ENCODE results near the gene SPIB. TPM values are rescaled to one million over a fixed set of nuclear protein-coding genes. Genes with fewer than 3 reads are reported as not detected.

The SPIB gene
- total and polyA plus RNA-seq, 10 donors: 22.1 to 90.5 (median 41.3) TPM

DNA sequence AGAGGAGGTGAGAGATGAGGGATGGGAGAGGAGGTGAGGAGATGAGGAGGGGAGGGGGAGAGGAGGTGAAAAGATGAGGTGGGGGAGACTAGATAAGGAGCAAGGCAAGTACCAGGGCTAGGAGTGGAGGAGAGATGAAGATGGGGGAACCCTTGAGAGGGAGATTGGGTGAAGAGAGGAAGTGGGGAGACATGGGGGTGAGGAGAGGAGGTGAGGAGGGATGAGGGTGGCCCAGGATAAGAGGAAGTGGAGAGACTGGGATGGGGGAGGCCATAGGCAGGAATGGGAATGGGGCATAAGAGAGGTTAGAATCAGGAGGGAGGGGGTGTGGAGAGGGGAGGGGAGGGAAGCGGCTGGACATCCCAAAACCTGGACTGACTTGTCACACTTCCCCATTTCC lies 40.9 kb downstream of the SPIB start:
- Histone ChIP-seq H3K4me1 (peaks cover 0 to 19% (median 14%) of the 10 kb centered on the region in 6 donors), H3K4me3 (no peak overlapping the region), H3K36me3 (no peaks in the 10 kb centered on the region), H3K27ac (peak overlapping the region in 3 of 8 donors; percentile 20 to 65 (median 53)), H3K27me3 (replicated peaks in 1 of 7) (peaks cover 0 to 54% (median 15%) of the 10 kb centered on the region in 7 donors), H3K9me3 (no peaks in the 10 kb centered on the region)
- no peak for TF ChIP-seq POLR2A (IDR thresholded peaks at IDR 0.05)
- TF ChIP-seq POLR2AphosphoS5 (IDR thresholded peaks at IDR 0.05): no peak
- TF ChIP-seq, protein P1, sequence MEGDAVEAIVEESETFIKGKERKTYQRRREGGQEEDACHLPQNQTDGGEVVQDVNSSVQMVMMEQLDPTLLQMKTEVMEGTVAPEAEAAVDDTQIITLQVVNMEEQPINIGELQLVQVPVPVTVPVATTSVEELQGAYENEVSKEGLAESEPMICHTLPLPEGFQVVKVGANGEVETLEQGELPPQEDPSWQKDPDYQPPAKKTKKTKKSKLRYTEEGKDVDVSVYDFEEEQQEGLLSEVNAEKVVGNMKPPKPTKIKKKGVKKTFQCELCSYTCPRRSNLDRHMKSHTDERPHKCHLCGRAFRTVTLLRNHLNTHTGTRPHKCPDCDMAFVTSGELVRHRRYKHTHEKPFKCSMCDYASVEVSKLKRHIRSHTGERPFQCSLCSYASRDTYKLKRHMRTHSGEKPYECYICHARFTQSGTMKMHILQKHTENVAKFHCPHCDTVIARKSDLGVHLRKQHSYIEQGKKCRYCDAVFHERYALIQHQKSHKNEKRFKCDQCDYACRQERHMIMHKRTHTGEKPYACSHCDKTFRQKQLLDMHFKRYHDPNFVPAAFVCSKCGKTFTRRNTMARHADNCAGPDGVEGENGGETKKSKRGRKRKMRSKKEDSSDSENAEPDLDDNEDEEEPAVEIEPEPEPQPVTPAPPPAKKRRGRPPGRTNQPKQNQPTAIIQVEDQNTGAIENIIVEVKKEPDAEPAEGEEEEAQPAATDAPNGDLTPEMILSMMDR (IDR thresholded peaks at IDR 0.05 in 8 of 11, conservative IDR thresholded peaks at IDR 0.05 in 3 of 11): no peak
- no peak for DNase-seq
- intact Hi-C loops (cut with DNase I; ENCODE audit: low total_unique reads): loop anchor here (5.0 kb wide), 1 partner anchor 92 kb away; the partner anchor contains the start of gene NAPSA
- WGBS, 5 donors: 55 to 75% (median 65%) methylated on average over 1 of the region's 1 CpG

DNA sequence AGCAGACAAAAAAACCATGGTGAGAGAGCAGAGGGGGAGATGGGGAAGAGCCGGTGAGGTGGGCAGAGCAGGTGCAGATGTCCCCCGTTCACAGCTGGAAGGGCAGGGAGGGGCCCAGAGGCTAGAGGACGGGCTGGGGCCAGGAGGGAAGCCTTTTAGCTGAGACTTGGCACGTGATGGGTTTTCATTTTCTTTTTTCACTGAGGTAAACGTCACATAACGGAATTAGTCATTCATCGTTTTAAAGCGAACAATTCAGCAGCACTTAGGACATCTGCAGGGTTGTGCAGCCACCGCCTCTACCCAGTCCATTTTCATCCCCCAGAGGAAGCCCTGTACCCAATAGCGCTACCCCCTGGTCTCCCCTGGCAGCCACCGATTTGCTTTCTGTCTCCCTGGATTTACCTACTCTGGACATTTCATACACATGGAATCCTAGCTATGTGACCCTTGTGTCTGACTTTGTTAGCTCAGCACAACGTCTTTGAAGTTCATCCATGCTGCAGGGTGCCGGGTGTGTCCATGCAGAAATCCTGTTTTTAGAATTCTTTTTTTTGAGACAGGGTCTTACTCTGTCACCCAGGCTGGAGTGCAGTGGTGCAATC lies 41.5 kb downstream of the SPIB start:
- no peaks in the 10 kb centered on the region for H3K36me3 ChIP-seq
- peak overlapping the region in 5 of 8 donors; percentile 4 to 65 (median 20) for H3K27ac ChIP-seq
- peak overlapping the region in 1 of 8 donors; percentile 23 for H3K4me3 ChIP-seq
- TF ChIP-seq POLR2AphosphoS5 (IDR thresholded peaks at IDR 0.05) (no peak), POLR2A (IDR thresholded peaks at IDR 0.05) (no peak)
- TF ChIP-seq, protein P1 (IDR thresholded peaks at IDR 0.05 in 8 of 11, conservative IDR thresholded peaks at IDR 0.05 in 3 of 11): no peak
- WGBS, 5 donors: 27 to 44% (median 41%) methylated on average over 13 of the region's 13 CpGs
- peaks cover 0 to 54% (median 15%) of the 10 kb centered on the region in 7 donors for H3K27me3 ChIP-seq (replicated peaks in 1 of 7)
- H3K9me3 ChIP-seq: no peaks in the 10 kb centered on the region
- DNase-seq: no peak
- H3K4me1 ChIP-seq: peaks cover 0 to 19% (median 14%) of the 10 kb centered on the region in 6 donors
- intact Hi-C loops (cut with DNase I; ENCODE audit: low total_unique reads): loop anchor here (5.0 kb wide), 1 partner anchor 93 kb away; the partner anchor contains the start of gene NAPSA

DNA sequence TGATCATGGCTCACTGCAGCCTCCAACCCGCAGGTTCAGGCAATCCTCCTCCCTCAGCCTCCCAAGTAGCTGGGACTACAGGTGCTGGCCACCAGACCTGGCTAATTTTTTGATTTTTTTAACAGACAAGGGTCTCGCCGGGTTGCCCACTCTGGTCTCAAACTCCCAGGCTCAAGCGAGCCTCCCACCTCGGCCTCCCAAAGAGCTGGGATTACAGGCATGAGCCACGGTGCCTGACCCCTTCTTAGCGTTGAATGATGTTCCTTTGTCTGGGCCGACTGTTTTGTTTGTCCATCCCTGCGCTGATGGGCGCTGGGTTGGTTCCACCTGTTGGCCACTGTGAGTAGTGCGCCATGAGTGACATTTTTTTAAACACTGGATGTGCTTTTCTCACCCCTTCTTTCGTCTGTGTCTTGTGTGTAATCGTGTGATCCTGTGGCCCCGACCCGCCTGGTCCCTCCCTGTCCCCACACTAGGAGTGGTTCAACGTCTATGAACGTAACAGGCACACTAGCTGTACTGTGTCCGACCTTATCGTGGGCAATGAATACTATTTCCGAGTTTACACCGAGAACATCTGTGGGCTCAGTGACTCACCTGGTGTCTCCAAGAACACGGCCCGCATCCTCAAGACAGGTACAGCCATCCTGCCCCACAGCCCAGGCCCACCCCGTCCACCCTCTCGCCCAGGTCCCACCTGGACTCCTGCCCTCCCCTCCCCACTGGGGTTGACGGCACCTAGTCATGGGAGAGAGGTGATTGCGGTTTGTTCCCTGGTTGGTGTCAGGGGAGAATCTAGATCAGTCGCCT lies 42.5 kb downstream of the SPIB start:
- peak; percentile 82 for DNase-seq
- Histone ChIP-seq H3K27me3 (replicated peaks in 1 of 7) (peaks cover 0 to 54% (median 15%) of the 10 kb centered on the region in 7 donors), H3K4me1 (peaks cover 0 to 19% (median 14%) of the 10 kb centered on the region in 6 donors), H3K36me3 (no peaks in the 10 kb centered on the region), H3K9me3 (no peaks in the 10 kb centered on the region), H3K27ac (peak overlapping the region in 3 of 8 donors; percentile 20 to 65 (median 53)), H3K4me3 (no peak overlapping the region)
- TF ChIP-seq, protein P1 (IDR thresholded peaks at IDR 0.05 in 8 of 11, conservative IDR thresholded peaks at IDR 0.05 in 3 of 11): peak; percentile 38 to 91 (median 80)
- TF ChIP-seq POLR2AphosphoS5 (IDR thresholded peaks at IDR 0.05) (peak in 1 of 3 donors; percentile 51), POLR2A (IDR thresholded peaks at IDR 0.05) (no peak)
- intact Hi-C loops (cut with DNase I; ENCODE audit: low total_unique reads): loop anchor here (5.0 kb wide), 1 partner anchor 94 kb away; the partner anchor contains the start of gene NAPSA
- WGBS, 5 donors: 34 to 37% (median 36%) methylated on average over 28 of the region's 28 CpGs
